Ishikawa (cell line): ENCODE measurements around the gene GALNTL6.

ENCODE experiments used
- CEBPB ChIP-seq: IDR thresholded peaks from 2 replicates; pipeline ENCODE4 v1.6.1; 2012
- EGR1 ChIP-seq: IDR thresholded peaks from 2 replicates; pipeline ENCODE4 v1.6.1; 2012
- EP300 ChIP-seq: IDR thresholded peaks from 2 replicates; pipeline ENCODE4 v1.6.1; 2012; ENCODE audit warnings: borderline replicate concordance
- FOXM1 ChIP-seq: IDR thresholded peaks from 2 replicates; pipeline ENCODE4 v1.6.1; 2012; ENCODE audit warnings: low read depth, borderline replicate concordance
- RAD21 ChIP-seq: IDR thresholded peaks from 2 replicates; pipeline ENCODE4 v1.6.1; 2012; ENCODE audit warnings: low read depth
- TAF1 ChIP-seq: IDR thresholded peaks from 2 replicates; pipeline ENCODE4 v1.6.1; 2012; ENCODE audit warnings: low read depth, mild to moderate bottlenecking
- YY1 ChIP-seq: IDR thresholded peaks from 2 replicates; pipeline ENCODE4 v1.6.1; 2012; ENCODE audit warnings: low read depth
- ZBTB7A ChIP-seq: IDR thresholded peaks from 2 replicates; pipeline ENCODE4 v1.6.1; 2012; ENCODE audit warnings: low read depth
- TF ChIP-seq, protein P1 (sequence below): IDR thresholded peaks from 2 replicates; pipeline ENCODE4 v1.6.1; 2012
- TF ChIP-seq, protein P2 (sequence below): IDR thresholded peaks from 2 replicates; pipeline ENCODE4 v1.6.1; 2012; ENCODE audit warnings: low read depth, mild to moderate bottlenecking

DNA sequence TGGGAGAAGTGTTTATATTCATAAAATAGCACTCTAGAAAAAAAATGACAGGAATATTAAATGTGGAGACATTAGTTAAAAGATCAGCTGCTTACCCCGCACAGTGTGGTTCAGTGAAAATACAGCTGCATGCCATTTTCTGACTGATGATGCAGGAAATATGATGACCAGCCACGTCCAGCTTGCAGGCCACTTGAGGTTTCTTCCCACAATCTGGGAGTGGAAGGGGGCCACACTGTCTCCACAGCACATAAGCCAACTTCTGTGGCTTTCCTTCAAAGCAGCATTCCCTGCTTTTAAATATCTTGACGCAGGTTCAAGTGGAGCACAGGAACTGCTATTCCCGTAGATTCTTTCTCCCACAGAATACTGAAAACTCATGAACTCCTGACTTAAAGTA is 1182.0 kb downstream of the GALNTL6 start:
- TF ChIP-seq TAF1 = no peak
- TF ChIP-seq EP300 = no peak
- TF ChIP-seq FOXM1 = no peak
- no peak for TF ChIP-seq CEBPB
- no peak for TF ChIP-seq EGR1
- TF ChIP-seq, protein P1, sequence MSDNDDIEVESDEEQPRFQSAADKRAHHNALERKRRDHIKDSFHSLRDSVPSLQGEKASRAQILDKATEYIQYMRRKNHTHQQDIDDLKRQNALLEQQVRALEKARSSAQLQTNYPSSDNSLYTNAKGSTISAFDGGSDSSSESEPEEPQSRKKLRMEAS = no peak
- TF ChIP-seq RAD21 = no peak
- TF ChIP-seq YY1 = no peak
- no peak for TF ChIP-seq ZBTB7A
- TF ChIP-seq, protein P2, sequence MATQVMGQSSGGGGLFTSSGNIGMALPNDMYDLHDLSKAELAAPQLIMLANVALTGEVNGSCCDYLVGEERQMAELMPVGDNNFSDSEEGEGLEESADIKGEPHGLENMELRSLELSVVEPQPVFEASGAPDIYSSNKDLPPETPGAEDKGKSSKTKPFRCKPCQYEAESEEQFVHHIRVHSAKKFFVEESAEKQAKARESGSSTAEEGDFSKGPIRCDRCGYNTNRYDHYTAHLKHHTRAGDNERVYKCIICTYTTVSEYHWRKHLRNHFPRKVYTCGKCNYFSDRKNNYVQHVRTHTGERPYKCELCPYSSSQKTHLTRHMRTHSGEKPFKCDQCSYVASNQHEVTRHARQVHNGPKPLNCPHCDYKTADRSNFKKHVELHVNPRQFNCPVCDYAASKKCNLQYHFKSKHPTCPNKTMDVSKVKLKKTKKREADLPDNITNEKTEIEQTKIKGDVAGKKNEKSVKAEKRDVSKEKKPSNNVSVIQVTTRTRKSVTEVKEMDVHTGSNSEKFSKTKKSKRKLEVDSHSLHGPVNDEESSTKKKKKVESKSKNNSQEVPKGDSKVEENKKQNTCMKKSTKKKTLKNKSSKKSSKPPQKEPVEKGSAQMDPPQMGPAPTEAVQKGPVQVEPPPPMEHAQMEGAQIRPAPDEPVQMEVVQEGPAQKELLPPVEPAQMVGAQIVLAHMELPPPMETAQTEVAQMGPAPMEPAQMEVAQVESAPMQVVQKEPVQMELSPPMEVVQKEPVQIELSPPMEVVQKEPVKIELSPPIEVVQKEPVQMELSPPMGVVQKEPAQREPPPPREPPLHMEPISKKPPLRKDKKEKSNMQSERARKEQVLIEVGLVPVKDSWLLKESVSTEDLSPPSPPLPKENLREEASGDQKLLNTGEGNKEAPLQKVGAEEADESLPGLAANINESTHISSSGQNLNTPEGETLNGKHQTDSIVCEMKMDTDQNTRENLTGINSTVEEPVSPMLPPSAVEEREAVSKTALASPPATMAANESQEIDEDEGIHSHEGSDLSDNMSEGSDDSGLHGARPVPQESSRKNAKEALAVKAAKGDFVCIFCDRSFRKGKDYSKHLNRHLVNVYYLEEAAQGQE = no peak
